Measurements from ENCODE around the gene OLA1.

- no peak for TF ChIP-seq CTCF (IDR thresholded peaks at IDR 0.05 in 4 of 5, conservative IDR thresholded peaks at IDR 0.05 in 1 of 5)
- no peak for TF ChIP-seq POLR2A (IDR thresholded peaks at IDR 0.05)
These were observed 188.5 kb downstream of the OLA1 start for GRCh38 chr2:174059884-174060244.
